ENCODE results near the gene PTBP3.

GRCh38 chr9:112241491-112241890, 91.9 kb downstream of the PTBP3 start:
- no peak for TF ChIP-seq EZH2 (IDR thresholded peaks at IDR 0.05; ENCODE audit: insufficient read depth, poor library complexity, severe bottlenecking)
- TF ChIP-seq EZH2phosphoT487 (IDR thresholded peaks at IDR 0.05; ENCODE audit: insufficient read depth, low read depth): no peak
